Panc1 (cell line): ENCODE results near the gene IGFBP3.

Experiments
- SIN3A ChIP-seq: IDR thresholded peaks from 2 replicates; pipeline ENCODE4 v1.6.1; 2012; ENCODE audit warnings: low read depth, mild to moderate bottlenecking, low read length, moderate library complexity, borderline replicate concordance; ENCODE audit not compliant: insufficient read depth
- TCF7L2 ChIP-seq: IDR thresholded peaks from 2 replicates; pipeline ENCODE4 v1.6.1; 2011; ENCODE audit warnings: mild to moderate bottlenecking, low read depth, low read length, inconsistent platforms
- TF ChIP-seq, protein P1 (sequence below): fragments of 450-650 bp; IDR thresholded peaks from 2 replicates; pipeline ENCODE4 v1.5.1; 2017; ENCODE audit warnings: mild to moderate bottlenecking

GRCh38 chr7:45910855-45911254, 10.2 kb downstream of the IGFBP3 start:
- no peak for TF ChIP-seq SIN3A
- TF ChIP-seq, protein P1, sequence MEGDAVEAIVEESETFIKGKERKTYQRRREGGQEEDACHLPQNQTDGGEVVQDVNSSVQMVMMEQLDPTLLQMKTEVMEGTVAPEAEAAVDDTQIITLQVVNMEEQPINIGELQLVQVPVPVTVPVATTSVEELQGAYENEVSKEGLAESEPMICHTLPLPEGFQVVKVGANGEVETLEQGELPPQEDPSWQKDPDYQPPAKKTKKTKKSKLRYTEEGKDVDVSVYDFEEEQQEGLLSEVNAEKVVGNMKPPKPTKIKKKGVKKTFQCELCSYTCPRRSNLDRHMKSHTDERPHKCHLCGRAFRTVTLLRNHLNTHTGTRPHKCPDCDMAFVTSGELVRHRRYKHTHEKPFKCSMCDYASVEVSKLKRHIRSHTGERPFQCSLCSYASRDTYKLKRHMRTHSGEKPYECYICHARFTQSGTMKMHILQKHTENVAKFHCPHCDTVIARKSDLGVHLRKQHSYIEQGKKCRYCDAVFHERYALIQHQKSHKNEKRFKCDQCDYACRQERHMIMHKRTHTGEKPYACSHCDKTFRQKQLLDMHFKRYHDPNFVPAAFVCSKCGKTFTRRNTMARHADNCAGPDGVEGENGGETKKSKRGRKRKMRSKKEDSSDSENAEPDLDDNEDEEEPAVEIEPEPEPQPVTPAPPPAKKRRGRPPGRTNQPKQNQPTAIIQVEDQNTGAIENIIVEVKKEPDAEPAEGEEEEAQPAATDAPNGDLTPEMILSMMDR = no peak
- no peak for TF ChIP-seq TCF7L2
